Mucosa of rectum (tissue), 2 donors: ENCODE data around the gene C11orf21.
A peak's percentile ranks its signal among the peaks of the same experiment; 100 is the strongest.

Experiments used
- H3K27ac ChIP-seq, 2 donors: one replicate each; pipeline ENCODE4 v1.7.0; 2013; ENCODE audit warnings: inconsistent platforms in 2 of 2, low read depth in 2 of 2, low read length in 2 of 2
- H3K27me3 ChIP-seq, 2 donors: one replicate each; pipeline ENCODE4 v1.7.0; 2013; ENCODE audit warnings: low read length in 2 of 2; ENCODE audit not compliant: control insufficient read depth in 2 of 2, insufficient read depth in 2 of 2
- H3K36me3 ChIP-seq, 2 donors: one replicate each; pipeline ENCODE4 v1.7.0; 2013; ENCODE audit warnings: low read length in 2 of 2; ENCODE audit not compliant: control insufficient read depth in 2 of 2, insufficient read depth in 2 of 2
- H3K4me1 ChIP-seq, 2 donors: one replicate each; pipeline ENCODE4 v1.7.0; 2013; ENCODE audit warnings: low read length in 2 of 2, mild to moderate bottlenecking in 1 of 2; ENCODE audit not compliant: control insufficient read depth in 2 of 2, insufficient read depth in 2 of 2
- H3K4me3 ChIP-seq, 2 donors: one replicate each; pipeline ENCODE4 v1.7.0; 2013; ENCODE audit warnings: low read length in 2 of 2
- H3K9ac ChIP-seq, 2 donors: one replicate each; pipeline ENCODE4 v1.7.0; 2013; ENCODE audit warnings: low read length in 2 of 2, low read depth in 1 of 2, mild to moderate bottlenecking in 1 of 2
- H3K9me3 ChIP-seq, 2 donors: one replicate each; pipeline ENCODE4 v1.7.0; 2013; ENCODE audit warnings: low read length in 2 of 2; ENCODE audit not compliant: control insufficient read depth in 2 of 2
- donor health status: healthy.
- donor health status: Normal muscosa, but diverticular disease.

The C11orf21 gene

DNA sequence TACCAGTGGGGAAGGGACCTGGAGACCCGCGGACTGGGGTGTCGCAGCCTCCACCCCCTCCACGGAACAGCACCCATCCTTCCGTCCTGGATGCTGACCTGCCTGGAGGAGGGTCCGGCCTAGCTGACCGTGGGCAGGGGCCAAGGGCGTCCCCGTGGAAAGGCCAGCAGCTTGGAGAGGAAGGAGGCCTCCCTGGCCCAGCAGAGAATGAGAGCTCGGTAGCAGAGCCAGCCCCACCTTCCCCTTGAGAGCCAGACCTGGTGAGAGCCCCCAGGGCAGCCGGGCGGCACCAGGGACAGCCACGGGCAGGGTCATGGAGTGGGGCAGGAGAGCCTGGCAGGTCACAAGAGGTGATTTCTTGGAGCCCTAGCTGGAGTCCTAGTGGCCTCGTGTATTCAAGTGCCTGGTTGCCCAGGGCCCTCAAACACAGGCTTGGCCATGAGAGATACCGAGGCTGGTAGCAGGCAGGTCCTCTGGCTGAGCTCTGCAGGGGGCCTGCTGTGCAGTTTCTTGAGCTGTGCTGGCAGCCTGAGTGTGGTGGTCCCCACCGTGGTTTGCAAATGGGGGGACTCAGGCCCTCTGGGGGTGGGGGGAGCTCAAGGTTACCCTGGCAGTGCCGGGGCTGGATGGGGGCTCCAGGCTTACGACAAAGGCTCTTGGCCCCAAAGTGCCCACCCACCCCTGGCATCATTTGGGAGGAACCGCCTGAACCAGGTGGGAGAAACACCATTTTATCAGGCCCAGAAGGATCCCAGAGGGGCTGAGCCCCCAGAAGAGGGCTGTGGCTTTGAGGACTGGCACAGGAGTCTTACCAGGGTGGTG is 7.7 kb upstream of the C11orf21 start:
- Histone ChIP-seq H3K27ac (no peak overlapping the region), H3K9ac (no peak overlapping the region), H3K27me3 (peaks cover 0 to 2% of the 10 kb centered on the region in 2 donors), H3K36me3 (no peaks in the 10 kb centered on the region), H3K4me3 (no peak overlapping the region), H3K4me1 (peaks cover 15 to 18% of the 10 kb centered on the region in 2 donors), H3K9me3 (no peaks in the 10 kb centered on the region)

DNA sequence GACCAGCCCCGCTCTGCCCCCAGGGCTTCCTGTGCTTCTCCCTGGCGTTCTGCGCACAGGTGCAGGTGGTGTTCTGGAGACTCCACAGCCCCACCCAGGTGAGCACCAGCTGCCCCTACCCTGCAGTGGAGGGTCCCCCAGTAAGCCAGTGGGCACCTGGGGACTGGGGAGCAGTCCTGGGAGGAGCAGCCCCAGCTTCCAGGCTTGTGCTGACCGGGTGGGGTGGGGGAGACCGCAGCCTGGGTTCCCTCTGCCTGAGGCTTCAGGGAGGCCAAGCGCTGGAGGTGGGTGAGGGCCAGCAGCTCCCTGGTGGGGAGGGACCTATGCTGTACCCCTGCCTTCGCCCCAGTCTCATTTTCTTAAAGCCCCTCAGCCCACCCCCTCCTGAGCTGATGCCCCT is 7.0 kb upstream of the C11orf21 start:
- H3K27me3 ChIP-seq: peaks cover 0 to 2% of the 10 kb centered on the region in 2 donors
- no peaks in the 10 kb centered on the region for H3K36me3 ChIP-seq
- H3K4me3 ChIP-seq: no peak overlapping the region
- H3K27ac ChIP-seq: no peak overlapping the region
- no peak overlapping the region for H3K9ac ChIP-seq
- H3K9me3 ChIP-seq: no peaks in the 10 kb centered on the region
- peaks cover 12 to 16% of the 10 kb centered on the region in 2 donors for H3K4me1 ChIP-seq

DNA sequence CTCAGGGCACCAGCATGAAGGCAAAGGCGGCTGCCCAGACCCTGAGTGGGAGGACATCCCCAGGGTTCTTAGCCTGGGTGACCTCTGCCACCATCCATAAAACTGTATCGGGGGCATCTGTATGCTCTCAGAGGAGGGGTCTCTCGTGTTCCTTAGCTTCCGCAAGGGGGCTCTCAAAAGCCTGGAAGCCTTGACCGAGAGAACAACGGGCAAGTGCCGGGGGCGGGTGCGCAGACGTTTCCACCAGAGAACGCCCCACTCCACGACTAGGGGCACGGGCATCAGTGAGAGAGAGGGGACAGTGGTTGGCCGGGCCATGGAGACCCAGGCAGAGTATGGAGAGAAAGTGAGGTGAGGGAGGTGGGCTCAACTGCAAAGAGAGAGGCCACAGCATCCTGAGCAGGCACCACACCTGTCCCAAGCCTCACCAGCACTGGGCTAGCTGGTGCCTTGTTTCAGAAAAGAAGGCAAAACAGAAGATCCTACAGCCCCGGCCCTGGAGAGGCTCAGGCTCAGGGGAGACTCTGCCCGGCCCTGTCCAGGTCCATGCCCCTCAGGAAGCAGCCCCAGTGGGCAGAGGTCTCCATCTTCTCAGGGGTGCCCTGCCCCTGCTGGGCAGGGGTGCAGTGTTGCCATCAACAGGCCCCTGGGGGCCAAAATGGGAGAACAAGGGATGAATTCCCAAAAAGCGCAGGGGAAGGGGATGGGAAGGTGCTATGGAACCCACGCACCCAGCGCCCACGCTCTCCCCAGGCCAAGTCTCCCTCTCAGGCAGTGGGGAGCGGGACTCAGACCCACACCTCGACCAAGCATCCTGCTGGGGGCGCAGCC is 6.0 kb upstream of the C11orf21 start:
- Histone ChIP-seq H3K4me3 (no peak overlapping the region), H3K9me3 (no peaks in the 10 kb centered on the region), H3K27ac (peak overlapping the region; percentile 21 to 57), H3K27me3 (no peaks in the 10 kb centered on the region), H3K36me3 (no peaks in the 10 kb centered on the region), H3K4me1 (peaks cover 16 to 17% of the 10 kb centered on the region in 2 donors), H3K9ac (no peak overlapping the region)

DNA sequence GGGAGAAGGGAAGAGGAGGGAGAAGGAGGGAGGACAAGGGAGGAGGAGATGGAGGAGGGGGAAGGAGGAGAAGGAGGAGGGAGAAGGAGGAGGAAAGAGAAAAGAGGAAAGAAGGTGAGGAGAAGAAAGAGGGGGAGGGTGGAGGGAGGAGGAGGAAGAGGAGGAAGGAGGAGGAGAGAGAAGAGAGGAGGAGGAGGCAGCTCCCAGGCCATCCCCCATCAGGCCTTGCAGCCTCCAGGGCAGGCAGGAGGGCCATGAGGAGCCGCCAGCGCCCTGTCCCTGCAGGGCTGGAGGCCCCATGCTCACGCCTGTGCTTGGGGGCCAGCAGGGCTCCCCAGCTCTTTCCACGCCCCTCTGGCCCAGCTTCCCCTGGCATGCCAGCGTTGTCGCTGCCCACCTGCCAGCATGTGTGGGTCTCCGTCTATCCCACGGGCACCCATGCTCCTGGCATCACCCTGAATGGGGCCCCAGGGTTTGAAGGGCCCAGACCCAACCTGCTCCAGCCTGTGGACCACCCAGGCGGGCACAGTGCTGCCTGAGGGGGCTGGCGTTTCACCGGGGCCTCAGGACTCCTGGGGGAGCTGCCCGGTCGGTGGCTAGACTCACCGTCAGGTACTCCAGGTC is 5.3 kb upstream of the C11orf21 start:
- no peaks in the 10 kb centered on the region for H3K27me3 ChIP-seq

DNA sequence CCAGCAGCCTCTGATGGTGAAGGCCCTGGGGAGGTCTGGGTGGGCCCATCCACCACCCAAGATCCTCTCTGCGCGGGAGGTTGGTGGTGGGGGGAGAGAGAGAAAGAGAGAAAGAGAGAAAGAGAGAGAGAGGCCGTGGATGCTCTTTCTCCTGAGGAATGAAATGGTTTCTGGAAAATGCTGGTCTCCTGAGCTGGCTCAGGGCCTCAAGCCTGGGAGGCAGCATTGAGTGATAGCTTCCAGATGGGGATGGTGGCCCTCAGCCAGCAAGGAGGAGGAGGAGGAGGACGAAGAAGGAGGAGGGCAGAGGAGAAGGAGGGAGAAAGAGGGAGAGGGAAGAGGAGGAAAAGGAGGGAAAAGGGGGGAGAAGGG is 4.7 kb upstream of the C11orf21 start:
- H3K27ac ChIP-seq: peak overlapping the region; percentile 57 to 74
- no peaks in the 10 kb centered on the region for H3K36me3 ChIP-seq
- H3K27me3 ChIP-seq: no peaks in the 10 kb centered on the region
- H3K4me3 ChIP-seq: peak overlapping the region in 1 of 2 donors; percentile 22
- no peaks in the 10 kb centered on the region for H3K9me3 ChIP-seq
- peaks cover 14 to 20% of the 10 kb centered on the region in 2 donors for H3K4me1 ChIP-seq
- H3K9ac ChIP-seq: no peak overlapping the region

More for the DNA sequence above, 5.3 kb upstream of the C11orf21 start:
- Histone ChIP-seq H3K36me3 (no peaks in the 10 kb centered on the region), H3K9me3 (no peaks in the 10 kb centered on the region), H3K9ac (no peak overlapping the region), H3K4me3 (no peak overlapping the region), H3K4me1 (peaks cover 14 to 20% of the 10 kb centered on the region in 2 donors), H3K27ac (peak overlapping the region; percentile 21 to 57)

DNA sequence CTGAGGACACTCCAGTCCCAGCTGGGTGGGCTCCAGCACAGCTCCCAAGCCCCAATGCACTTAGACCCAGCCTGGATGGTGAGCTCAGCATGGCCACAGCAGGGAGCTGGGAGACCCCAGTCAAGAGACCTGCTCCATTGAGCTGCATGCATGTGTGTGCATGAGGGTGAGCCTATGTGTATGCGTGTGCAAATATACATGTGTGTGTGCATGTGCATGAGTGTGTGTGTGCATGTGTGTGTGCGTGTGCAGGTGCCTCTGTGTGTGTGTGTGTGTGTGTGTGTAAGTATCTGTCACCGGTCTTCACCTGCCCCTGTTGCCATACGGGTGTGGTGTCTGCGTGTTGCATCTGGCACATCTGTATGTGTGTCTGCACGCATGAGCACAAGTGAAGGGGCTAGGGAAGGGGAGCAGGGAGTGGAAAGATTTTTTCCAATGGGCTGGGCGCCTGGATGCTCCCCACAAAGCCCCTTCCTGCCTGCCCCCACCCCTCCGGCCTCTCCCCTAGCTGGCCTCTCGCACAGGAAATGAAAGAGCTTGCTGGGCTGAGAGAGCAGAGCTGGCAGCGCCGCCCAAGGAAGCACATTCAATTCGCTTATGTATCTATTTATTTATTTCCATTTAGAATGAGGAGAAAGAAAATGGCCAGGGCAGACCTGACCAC is 4.2 kb upstream of the C11orf21 start:
- no peaks in the 10 kb centered on the region for H3K9me3 ChIP-seq
- H3K9ac ChIP-seq: no peak overlapping the region
- peak overlapping the region; percentile 57 to 74 for H3K27ac ChIP-seq
- no peaks in the 10 kb centered on the region for H3K27me3 ChIP-seq
- H3K4me1 ChIP-seq: peaks cover 14 to 20% of the 10 kb centered on the region in 2 donors
- H3K4me3 ChIP-seq: peak overlapping the region in 1 of 2 donors; percentile 22
- no peaks in the 10 kb centered on the region for H3K36me3 ChIP-seq

DNA sequence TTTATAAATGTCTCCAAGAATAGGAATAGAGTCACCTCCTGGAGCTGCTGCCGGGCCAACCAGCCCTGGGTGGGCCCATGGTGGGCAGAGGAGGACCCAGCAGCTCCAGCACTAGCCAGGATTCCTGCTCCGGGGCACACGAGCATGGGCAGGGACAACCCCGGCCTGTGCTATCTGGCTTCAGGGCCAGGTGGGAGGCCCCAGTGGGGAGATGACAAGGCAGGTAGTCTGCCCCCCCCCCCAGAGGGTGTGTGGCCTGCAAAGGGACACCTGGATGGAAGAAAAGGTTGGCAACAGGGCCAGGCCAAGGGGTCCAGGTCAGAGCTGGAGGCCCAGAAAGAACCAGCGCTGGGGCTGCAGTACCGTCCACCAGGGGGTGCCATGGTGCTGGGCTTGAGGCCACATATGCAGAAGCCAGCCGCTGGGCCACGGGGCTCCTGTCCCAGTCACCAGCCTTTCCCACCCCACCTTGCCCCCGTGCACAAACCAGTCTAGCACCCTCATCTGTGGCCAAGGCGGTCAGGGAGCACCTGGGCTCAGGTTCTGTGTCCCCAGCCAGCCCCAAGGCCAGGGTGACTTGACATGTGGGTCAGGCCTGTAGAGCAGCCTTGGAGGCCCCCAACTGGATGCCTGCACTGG is 3.5 kb upstream of the C11orf21 start:
- Histone ChIP-seq H3K4me3 (peak overlapping the region in 1 of 2 donors; percentile 22), H3K4me1 (peaks cover 14 to 20% of the 10 kb centered on the region in 2 donors), H3K27ac (peak overlapping the region in 1 of 2 donors; percentile 57), H3K36me3 (no peaks in the 10 kb centered on the region), H3K27me3 (no peaks in the 10 kb centered on the region), H3K9ac (peak overlapping the region in 1 of 2 donors; percentile 14), H3K9me3 (no peaks in the 10 kb centered on the region)

DNA sequence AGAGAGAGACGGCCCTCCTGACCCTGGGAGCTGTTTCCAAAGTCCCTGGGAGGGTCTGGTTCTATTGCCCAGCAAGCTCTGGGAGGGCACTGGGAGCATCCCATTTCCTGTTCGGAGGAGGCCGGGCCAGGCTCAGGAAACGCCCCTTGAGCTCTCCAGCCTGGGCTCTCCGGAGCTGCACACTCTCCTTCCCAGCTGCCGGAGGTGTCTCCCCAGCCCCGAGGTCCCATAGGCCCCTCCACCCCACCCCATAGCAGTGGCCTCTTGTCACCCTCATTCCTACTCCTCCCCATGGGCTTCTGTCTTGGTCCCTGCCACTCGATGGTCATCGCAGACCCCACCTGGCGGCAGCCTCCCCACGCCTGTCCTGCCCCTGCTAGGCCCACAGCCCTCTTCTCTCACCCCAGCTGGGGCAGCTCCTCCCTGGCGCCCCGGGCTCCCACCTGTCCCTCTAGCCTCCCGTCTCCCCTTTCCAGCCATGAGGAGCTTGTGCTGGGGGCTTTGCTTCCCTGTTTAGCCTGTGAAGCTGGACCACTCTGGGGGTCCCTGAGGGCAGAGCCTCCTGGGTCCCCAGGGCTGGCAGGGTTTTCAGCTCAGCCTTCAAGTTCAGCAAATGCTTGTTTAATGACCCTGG is 2.9 kb upstream of the C11orf21 start:
- H3K4me3 ChIP-seq: no peak overlapping the region
- H3K4me1 ChIP-seq: peaks cover 14 to 20% of the 10 kb centered on the region in 2 donors
- H3K9me3 ChIP-seq: no peaks in the 10 kb centered on the region
- H3K27me3 ChIP-seq: no peaks in the 10 kb centered on the region
- H3K27ac ChIP-seq: peak overlapping the region in 1 of 2 donors; percentile 57
- H3K36me3 ChIP-seq: no peaks in the 10 kb centered on the region
- H3K9ac ChIP-seq: no peak overlapping the region
